Measurements from ENCODE around the gene ATP8B1.

ATP8B1 gene

DNA sequence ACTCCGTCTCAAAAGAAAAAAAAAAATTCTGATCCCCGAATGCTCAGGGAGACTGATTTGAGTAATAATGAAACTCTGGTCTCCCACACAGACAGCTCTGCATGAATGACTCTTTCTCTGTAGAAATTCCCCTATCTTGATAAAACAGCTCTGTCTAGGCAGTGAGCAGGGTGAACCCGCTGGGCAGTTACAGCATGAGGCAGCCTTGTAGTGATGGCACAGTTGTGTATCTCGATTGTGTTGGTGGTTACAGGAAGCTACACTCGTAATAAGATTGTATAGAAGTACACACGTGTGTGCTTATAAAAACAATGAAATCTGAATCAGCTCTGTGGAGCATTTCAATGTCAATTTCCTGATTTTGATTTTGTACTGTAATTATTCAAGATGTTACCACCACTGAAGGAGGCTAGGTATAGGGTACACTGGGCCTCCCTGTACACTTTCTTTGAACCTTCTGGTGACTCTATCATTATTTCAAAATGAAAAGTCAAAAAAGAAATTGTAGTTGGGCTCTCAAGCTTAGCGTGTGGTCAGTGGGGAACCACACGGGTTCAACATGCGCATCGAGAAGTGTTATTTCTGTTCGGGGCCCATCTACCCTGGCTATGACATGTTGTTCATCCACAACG is 34.9 kb upstream of the ATP8B1 start:
- Histone ChIP-seq H3F3A (ENCODE audit: insufficient read depth) (no peaks in the 10 kb centered on the region), H3K9ac (ENCODE audit: low read length) (no peak overlapping the region), H3K9me3 (ENCODE audit: insufficient read depth, low read length) (no peaks in the 10 kb centered on the region), H2AFZ (ENCODE audit: low read depth, low read length, severe bottlenecking) (no peak overlapping the region), H3K9me2 (replicated peaks; ENCODE audit: insufficient read depth, low read length) (no peaks in the 10 kb centered on the region), H3K79me2 (ENCODE audit: insufficient read depth, low read length) (no peaks in the 10 kb centered on the region), H3K4me2 (ENCODE audit: low read depth, low read length, poor library complexity, severe bottlenecking) (no peak overlapping the region), H4K20me1 (ENCODE audit: low read depth, low read length) (no peaks in the 10 kb centered on the region), H3K27ac (ENCODE audit: low read depth, low read length) (no peak overlapping the region), H3K36me3 (ENCODE audit: low read length) (no peaks in the 10 kb centered on the region), H3K4me3 (ENCODE audit: insufficient read depth, low read length, poor library complexity, severe bottlenecking) (no peak overlapping the region), H3K27me3 (ENCODE audit: low read length) (peaks cover 3% of the 10 kb centered on the region; the same call in 1 of the 2 replicates)
- TF ChIP-seq, protein P1, sequence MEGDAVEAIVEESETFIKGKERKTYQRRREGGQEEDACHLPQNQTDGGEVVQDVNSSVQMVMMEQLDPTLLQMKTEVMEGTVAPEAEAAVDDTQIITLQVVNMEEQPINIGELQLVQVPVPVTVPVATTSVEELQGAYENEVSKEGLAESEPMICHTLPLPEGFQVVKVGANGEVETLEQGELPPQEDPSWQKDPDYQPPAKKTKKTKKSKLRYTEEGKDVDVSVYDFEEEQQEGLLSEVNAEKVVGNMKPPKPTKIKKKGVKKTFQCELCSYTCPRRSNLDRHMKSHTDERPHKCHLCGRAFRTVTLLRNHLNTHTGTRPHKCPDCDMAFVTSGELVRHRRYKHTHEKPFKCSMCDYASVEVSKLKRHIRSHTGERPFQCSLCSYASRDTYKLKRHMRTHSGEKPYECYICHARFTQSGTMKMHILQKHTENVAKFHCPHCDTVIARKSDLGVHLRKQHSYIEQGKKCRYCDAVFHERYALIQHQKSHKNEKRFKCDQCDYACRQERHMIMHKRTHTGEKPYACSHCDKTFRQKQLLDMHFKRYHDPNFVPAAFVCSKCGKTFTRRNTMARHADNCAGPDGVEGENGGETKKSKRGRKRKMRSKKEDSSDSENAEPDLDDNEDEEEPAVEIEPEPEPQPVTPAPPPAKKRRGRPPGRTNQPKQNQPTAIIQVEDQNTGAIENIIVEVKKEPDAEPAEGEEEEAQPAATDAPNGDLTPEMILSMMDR (IDR thresholded peaks at IDR 0.05; ENCODE audit: insufficient read depth, low read length, poor library complexity, severe bottlenecking) = no peak
- TF ChIP-seq EZH2phosphoT487 (conservative IDR thresholded peaks at IDR 0.05; ENCODE audit: low read length) = no peak

DNA sequence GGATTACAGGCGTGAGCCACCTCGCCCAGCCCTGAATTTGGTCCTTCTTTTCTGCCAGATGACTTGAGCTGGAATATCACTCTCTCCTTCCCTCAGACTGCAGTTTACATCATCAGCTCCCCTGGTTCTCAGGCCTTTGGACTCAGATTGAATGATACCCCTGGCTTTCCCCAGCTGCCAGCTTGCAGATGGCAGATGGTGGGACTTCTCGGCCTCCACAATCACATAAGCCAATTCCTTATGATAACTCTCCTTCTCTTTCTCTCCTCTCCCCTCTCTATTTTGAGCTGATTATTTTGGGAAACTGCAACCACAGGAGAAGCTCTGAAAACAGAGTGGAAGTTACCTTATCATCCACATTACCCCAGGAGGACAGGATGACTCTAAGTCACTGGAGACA is 33.4 kb upstream of the ATP8B1 start:
- Histone ChIP-seq H3K9me2 (replicated peaks; ENCODE audit: insufficient read depth, low read length) (no peaks in the 10 kb centered on the region), H3K4me2 (ENCODE audit: low read depth, low read length, poor library complexity, severe bottlenecking) (no peak overlapping the region), H3K36me3 (ENCODE audit: low read length) (no peaks in the 10 kb centered on the region), H3K27me3 (ENCODE audit: low read length) (peaks cover 3% of the 10 kb centered on the region; the same call in 1 of the 2 replicates), H4K20me1 (ENCODE audit: low read depth, low read length) (no peaks in the 10 kb centered on the region), H3K27ac (ENCODE audit: low read depth, low read length) (no peak overlapping the region), H3K9me3 (ENCODE audit: insufficient read depth, low read length) (no peaks in the 10 kb centered on the region), H3K4me3 (ENCODE audit: insufficient read depth, low read length, poor library complexity, severe bottlenecking) (no peak overlapping the region), H3K79me2 (ENCODE audit: insufficient read depth, low read length) (no peaks in the 10 kb centered on the region), H2AFZ (ENCODE audit: low read depth, low read length, severe bottlenecking) (no peak overlapping the region), H3K9ac (ENCODE audit: low read length) (no peak overlapping the region), H3F3A (ENCODE audit: insufficient read depth) (no peaks in the 10 kb centered on the region)
- no peak for TF ChIP-seq EZH2phosphoT487 (conservative IDR thresholded peaks at IDR 0.05; ENCODE audit: low read length)
- TF ChIP-seq, protein P1 (IDR thresholded peaks at IDR 0.05; ENCODE audit: insufficient read depth, low read length, poor library complexity, severe bottlenecking) = no peak

DNA sequence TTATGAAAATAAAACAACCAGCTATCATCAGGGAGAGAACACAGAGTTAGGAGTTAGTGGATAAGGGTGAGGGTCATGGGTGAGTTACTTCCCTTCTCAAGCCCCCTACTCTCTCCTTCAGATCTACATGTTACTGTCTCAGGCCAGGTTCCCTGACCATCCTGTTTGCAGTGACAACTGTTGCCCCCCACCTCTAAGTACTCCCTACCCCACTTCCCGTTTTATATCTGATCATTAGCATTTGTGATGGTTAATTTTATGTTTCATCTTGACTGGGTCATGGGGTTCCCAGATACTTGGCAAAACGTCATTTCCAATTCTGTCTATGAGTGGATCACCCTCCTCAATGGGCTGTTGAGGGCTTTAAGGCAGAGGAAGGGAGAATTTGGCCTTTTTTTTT is 32.8 kb upstream of the ATP8B1 start:
- peaks cover 3% of the 10 kb centered on the region; the same call in 1 of the 2 replicates for H3K27me3 ChIP-seq (ENCODE audit: low read length)
- H4K20me1 ChIP-seq (ENCODE audit: low read depth, low read length) = no peaks in the 10 kb centered on the region
- TF ChIP-seq, protein P1 (IDR thresholded peaks at IDR 0.05; ENCODE audit: insufficient read depth, low read length, poor library complexity, severe bottlenecking) = no peak
- no peak for TF ChIP-seq EZH2phosphoT487 (conservative IDR thresholded peaks at IDR 0.05; ENCODE audit: low read length)
- no peak overlapping the region for H3K4me3 ChIP-seq (ENCODE audit: insufficient read depth, low read length, poor library complexity, severe bottlenecking)
- no peaks in the 10 kb centered on the region for H3K79me2 ChIP-seq (ENCODE audit: insufficient read depth, low read length)
- no peak overlapping the region for H3K4me2 ChIP-seq (ENCODE audit: low read depth, low read length, poor library complexity, severe bottlenecking)
- H3K9ac ChIP-seq (ENCODE audit: low read length) = no peak overlapping the region
- H3K36me3 ChIP-seq (ENCODE audit: low read length) = no peaks in the 10 kb centered on the region
- H2AFZ ChIP-seq (ENCODE audit: low read depth, low read length, severe bottlenecking) = no peak overlapping the region
- H3F3A ChIP-seq (ENCODE audit: insufficient read depth) = no peaks in the 10 kb centered on the region
- no peaks in the 10 kb centered on the region for H3K9me2 ChIP-seq (replicated peaks; ENCODE audit: insufficient read depth, low read length)
- H3K9me3 ChIP-seq (ENCODE audit: insufficient read depth, low read length) = no peaks in the 10 kb centered on the region
- no peak overlapping the region for H3K27ac ChIP-seq (ENCODE audit: low read depth, low read length)

Measured in SU-DHL-6 (cell line).